GM23338 (cell line): Measurements from ENCODE around the gene WWOX. TPM values are rescaled to one million over a fixed set of nuclear protein-coding genes. Genes with fewer than 3 reads are reported as not detected.

Source experiments
- ATAC-seq: fragments of 200-7000 bp; cut with Tn5 transposase; 3 replicates; pipeline ENCODE4 v1.9.1; 2020
- DNase-seq: peaks from one replicate; pipeline ENCODE4 v3.0.0-alpha.2; 2015; ENCODE audit warnings: low spot score
- H2AFZ ChIP-seq: fragments of 200-600 bp; sonication (generic); 2 replicates; pipeline ENCODE4 v1.8.0; 2016; ENCODE audit warnings: antibody characterized with exemption, mild to moderate bottlenecking, moderate library complexity
- H3F3A ChIP-seq: fragments of 200-600 bp; sonication (generic); replicated peaks from 2 replicates; pipeline ENCODE4 v1.8.0; 2017; ENCODE audit warnings: antibody characterized with exemption, mixed run types, low read depth
- H3K27ac ChIP-seq: fragments of 200-600 bp; sonication (generic); 2 replicates; pipeline ENCODE4 v1.6.1; 2016; ENCODE audit warnings: low read depth
- H3K27me3 ChIP-seq: fragments of 200-600 bp; sonication (generic); 2 replicates; pipeline ENCODE4 v1.8.0; 2016; ENCODE audit warnings: mild to moderate bottlenecking, mixed run types, moderate library complexity; ENCODE audit not compliant: insufficient read depth
- H3K36me3 ChIP-seq: fragments of 200-600 bp; sonication (generic); 2 replicates; pipeline ENCODE4 v1.8.0; 2016; ENCODE audit warnings: mild to moderate bottlenecking; ENCODE audit not compliant: insufficient read depth
- H3K4me1 ChIP-seq: fragments of 200-600 bp; sonication (generic); 2 replicates; pipeline ENCODE4 v1.8.0; 2016; ENCODE audit warnings: mild to moderate bottlenecking, moderate library complexity; ENCODE audit not compliant: insufficient read depth
- H3K4me2 ChIP-seq: fragments of 200-600 bp; sonication (generic); 2 replicates; pipeline ENCODE4 v1.7.1; 2017; ENCODE audit warnings: mixed run types
- H3K4me3 ChIP-seq: fragments of 200-600 bp; sonication (generic); 2 replicates; pipeline ENCODE4 v1.6.1; 2016; ENCODE audit warnings: mixed run types
- H3K79me2 ChIP-seq: fragments of 200-600 bp; sonication (generic); replicated peaks from 2 replicates; pipeline ENCODE4 v1.8.0; 2017; ENCODE audit warnings: mild to moderate bottlenecking; ENCODE audit not compliant: insufficient read depth
- H3K9me2 ChIP-seq: fragments of 200-600 bp; sonication (generic); 2 replicates; pipeline ENCODE4 v1.8.0; 2017; ENCODE audit not compliant: insufficient read depth
- H4K20me1 ChIP-seq: fragments of 200-600 bp; sonication (generic); replicated peaks from 2 replicates; pipeline ENCODE4 v1.8.0; 2017; ENCODE audit warnings: mild to moderate bottlenecking; ENCODE audit not compliant: insufficient read depth
- H3K27ac Mint-ChIP-seq: 2 replicates; pipeline ENCODE4 v1.8.0; 2020; ENCODE audit warnings: inconsistent platforms, mild to moderate bottlenecking, moderate library complexity, mixed read lengths
- H3K27me3 Mint-ChIP-seq: 3 replicates; pipeline ENCODE4 v1.8.0; 2022; ENCODE audit warnings: low read depth, mild to moderate bottlenecking, moderate library complexity, mixed read lengths, inconsistent platforms; ENCODE audit not compliant: insufficient read depth, poor library complexity
- H3K36me3 Mint-ChIP-seq: 3 replicates; pipeline ENCODE4 v1.8.0; 2021; ENCODE audit warnings: low read depth, mild to moderate bottlenecking, inconsistent platforms, moderate library complexity, mixed read lengths
- H3K4me1 Mint-ChIP-seq: 3 replicates; pipeline ENCODE4 v1.8.0; 2020; ENCODE audit warnings: mild to moderate bottlenecking, inconsistent platforms, mixed read lengths
- H3K4me3 Mint-ChIP-seq: 3 replicates; pipeline ENCODE4 v1.8.0; 2021; ENCODE audit warnings: moderate library complexity, mild to moderate bottlenecking, inconsistent platforms, mixed read lengths
- H3K9me3 Mint-ChIP-seq: 3 replicates; pipeline ENCODE4 v1.8.0; 2020; ENCODE audit warnings: moderate library complexity, mild to moderate bottlenecking, inconsistent platforms, mixed read lengths
- CREB1 ChIP-seq: fragments of 250-450 bp; sonication (Bioruptor Pico); IDR thresholded peaks from 2 replicates; pipeline ENCODE4 v1.5.0; 2020; ENCODE audit warnings: low read depth, mild to moderate bottlenecking, moderate library complexity
- CTCF ChIP-seq, 2 experiments: fragments of 200-600 bp in 1 of 2; sonication (generic) in 1 of 2; conservative IDR thresholded peaks; 2 replicates each; pipeline versions ENCODE4 v1.5.1 to v1.6.1; 2016 to 2017; ENCODE audit warnings: antibody characterized with exemption in 2 of 2, low read depth in 2 of 2, mild to moderate bottlenecking in 2 of 2, moderate library complexity in 1 of 2
- ETS1 ChIP-seq: IDR thresholded peaks from 2 replicates; pipeline ENCODE4 v1.6.1; 2016; ENCODE audit warnings: antibody characterized with exemption
- EZH2 ChIP-seq: fragments of 200-600 bp; sonication (generic); IDR thresholded peaks from one replicate; pipeline ENCODE4 v1.8.0; 2017; ENCODE audit warnings: antibody characterized with exemption, mild to moderate bottlenecking, low read depth; ENCODE audit not compliant: unreplicated experiment
- EZH2phosphoT487 ChIP-seq: fragments of 200-600 bp; sonication (generic); IDR thresholded peaks from one replicate; pipeline ENCODE4 v1.8.1; 2018; ENCODE audit warnings: antibody characterized with exemption; ENCODE audit not compliant: unreplicated experiment
- JUNB ChIP-seq: IDR thresholded peaks from one replicate; pipeline ENCODE4 v1.6.1; 2016; ENCODE audit warnings: antibody characterized with exemption; ENCODE audit not compliant: unreplicated experiment
- NANOG ChIP-seq: IDR thresholded peaks from 2 replicates; pipeline ENCODE4 v1.6.1; 2016; ENCODE audit warnings: antibody characterized with exemption, borderline replicate concordance
- POLR2AphosphoS5 ChIP-seq: IDR thresholded peaks from 2 replicates; pipeline ENCODE4 v1.6.1; 2016; ENCODE audit warnings: antibody characterized with exemption, low read depth
- REST ChIP-seq: IDR thresholded peaks from one replicate; pipeline ENCODE4 v1.6.1; 2018; ENCODE audit warnings: antibody characterized with exemption; ENCODE audit not compliant: unreplicated experiment
- STAT1 ChIP-seq: IDR thresholded peaks from one replicate; pipeline ENCODE4 v1.6.1; 2016; ENCODE audit warnings: antibody characterized with exemption; ENCODE audit not compliant: unreplicated experiment
- ZNF114 ChIP-seq: fragments of 250-450 bp; sonication (Bioruptor Pico); IDR thresholded peaks from 2 replicates; pipeline ENCODE4 v1.5.0; 2020; ENCODE audit warnings: mild to moderate bottlenecking, moderate library complexity
- ZNF331 ChIP-seq: fragments of 250-450 bp; sonication (Bioruptor Pico); IDR thresholded peaks from 2 replicates; pipeline ENCODE4 v1.5.0; 2020; ENCODE audit warnings: low read depth, mild to moderate bottlenecking, moderate library complexity
- ZNF462 ChIP-seq: fragments of 250-450 bp; sonication (Bioruptor Pico); IDR thresholded peaks from 2 replicates; pipeline ENCODE4 v1.5.0; 2020; ENCODE audit warnings: mild to moderate bottlenecking, moderate library complexity
- polyA plus RNA-seq: library from polyadenylated mRNA; unstranded; fragments of >200 nt; fragmentation: Nextera tagmentation; extraction: Ambion mirVana; gene quantifications from 2 replicates; pipeline ENCODE4 v1.2.1, GENCODE V29; 2016
- total RNA-seq: library from RNA; depleted of rRNA; stranded (reverse); fragments of >200 nt; shearing (Covaris generic); gene quantifications from 2 replicates; pipeline ENCODE4 v1.2.3, GENCODE V29; 2014

The WWOX gene
- total and polyA plus RNA-seq, 2 experiments from 2014 or later, result 10.0 to 19.3 TPM

- TF ChIP-seq CTCF (conservative IDR thresholded peaks at IDR 0.05; ENCODE audit: low read depth in 2 of 2), result peak; percentile 88 to 92
- TF ChIP-seq STAT1, result no peak
These were observed 135.8 kb downstream of the WWOX start (continued) for GRCh38 chr16:78235168-78235800.

- H3K4me1 ChIP-seq, result no peaks in the 10 kb centered on the region
- Mint-ChIP-seq H3K27ac (no peak overlapping the region), H3K4me3 (no peak overlapping the region), H3K9me3 (no peaks in the 10 kb centered on the region), H3K4me1 (peaks cover 6% of the 10 kb centered on the region), H3K36me3 (no peaks in the 10 kb centered on the region), H3K27me3 (peaks cover 8% of the 10 kb centered on the region)
- no peak overlapping the region for H2AFZ ChIP-seq
- H3K9me2 ChIP-seq, result no peaks in the 10 kb centered on the region
- H3K4me2 ChIP-seq, result no peak overlapping the region
- ATAC-seq (no peak), DNase-seq (no peak)
- no peaks in the 10 kb centered on the region for H3K36me3 ChIP-seq
- H3K4me3 ChIP-seq, result no peak overlapping the region
- no peak overlapping the region for H3K27ac ChIP-seq
- H3K27me3 ChIP-seq, result no peaks in the 10 kb centered on the region
- no peaks in the 10 kb centered on the region for H3F3A ChIP-seq
- no peaks in the 10 kb centered on the region for H4K20me1 ChIP-seq
- no peaks in the 10 kb centered on the region for H3K79me2 ChIP-seq
- no peak for TF ChIP-seq JUNB
- TF ChIP-seq ETS1, result no peak
- TF ChIP-seq CREB1 (CRISPR knock-in tag), result no peak
- TF ChIP-seq REST, result no peak
- no peak for TF ChIP-seq POLR2AphosphoS5
- no peak for TF ChIP-seq EZH2
- TF ChIP-seq EZH2phosphoT487, result no peak
- no peak for TF ChIP-seq ZNF331 (CRISPR knock-in tag)
- TF ChIP-seq STAT1, result no peak
- no peak for TF ChIP-seq ZNF114 (CRISPR knock-in tag)
- no peak for TF ChIP-seq ZNF462 (CRISPR knock-in tag)
- no peak for TF ChIP-seq NANOG
These were observed 136.4 kb downstream of the WWOX start for GRCh38 chr16:78235876-78236275.
